IMR-90 (cell line): Measurements from ENCODE around the gene TRAF4. TPM values are rescaled to one million over a fixed set of nuclear protein-coding genes. Genes with fewer than 3 reads are reported as not detected.

Experiments used
- ATAC-seq: fragments of 200-7000 bp; cut with Tn5 transposase; 2 replicates; pipeline ENCODE4 v1.9.1; 2020; ENCODE audit warnings: low read depth, mild to moderate bottlenecking, moderate library complexity
- BruUV-seq: library from RNA; stranded (reverse); fragments of 400-500 nt; replicated peaks from 2 replicates; lab custom pipeline; 2021; lab: Mats Ljungman, UMichigan
- CTCF ChIA-PET: fragments of 300-600 bp; formaldehyde crosslinking; extraction: SDS; loops from one replicate; lab custom pipeline; 2021; ENCODE audit warnings: antibody characterized with exemption; lab: Yijun Ruan, JAX
- POLR2A ChIA-PET: fragments of 300-600 bp; sonication (Branson Sonifier 250); formaldehyde crosslinking; loops from one replicate; lab custom pipeline; 2022; ENCODE audit warnings: antibody characterized with exemption; ENCODE audit not compliant: unreplicated experiment; lab: Charles Lee
- DNase-seq: peaks from one replicate; pipeline ENCODE4 v3.0.0; 2013
- H2AFZ ChIP-seq: replicated peaks from 2 replicates; pipeline ENCODE3; 2013; ENCODE audit warnings: low read length, mild to moderate bottlenecking; ENCODE audit not compliant: poor library complexity
- H2AK5ac ChIP-seq: 2 replicates; pipeline ENCODE4 v1.6.1; 2013; ENCODE audit warnings: low read depth, low read length, inconsistent platforms
- H2AK9ac ChIP-seq: replicated peaks from 2 replicates; pipeline ENCODE3; 2013; ENCODE audit warnings: mild to moderate bottlenecking, low read depth, low read length, moderate library complexity; ENCODE audit not compliant: poor library complexity
- H2BK120ac ChIP-seq: 2 replicates; pipeline ENCODE4 v1.6.1; 2013; ENCODE audit warnings: low read depth, low read length, inconsistent platforms
- H2BK15ac ChIP-seq: 3 replicates; pipeline ENCODE4 v1.6.1; 2013; ENCODE audit warnings: low read depth, low read length, inconsistent platforms
- H2BK20ac ChIP-seq: 2 replicates; pipeline ENCODE4 v1.6.1; 2013; ENCODE audit warnings: low read depth, mild to moderate bottlenecking, inconsistent platforms, low read length, moderate library complexity
- H2BK5ac ChIP-seq: 2 replicates; pipeline ENCODE4 v1.6.1; 2013; ENCODE audit warnings: mild to moderate bottlenecking, low read depth, low read length, inconsistent platforms; ENCODE audit not compliant: poor library complexity, severe bottlenecking
- H3K14ac ChIP-seq: replicated peaks from 2 replicates; pipeline ENCODE4 v1.6.1; 2013; ENCODE audit warnings: low read depth, low read length, inconsistent platforms
- H3K18ac ChIP-seq: 2 replicates; pipeline ENCODE4 v1.6.1; 2013; ENCODE audit warnings: low read depth, low read length, control low read depth
- H3K23ac ChIP-seq: 2 replicates; pipeline ENCODE4 v1.6.1; 2013; ENCODE audit warnings: low read depth, low read length, inconsistent platforms
- H3K27ac ChIP-seq: 2 replicates; pipeline ENCODE4 v1.5.1; 2013; ENCODE audit warnings: mild to moderate bottlenecking, control low read depth, low read length; ENCODE audit not compliant: insufficient read depth
- H3K27me3 ChIP-seq: 2 replicates; pipeline ENCODE4 v1.6.1; 2013; ENCODE audit warnings: low read length; ENCODE audit not compliant: control insufficient read depth, insufficient read depth
- H3K36me3 ChIP-seq: 2 replicates; pipeline ENCODE4 v1.6.1; 2013; ENCODE audit warnings: low read length, mixed read lengths; ENCODE audit not compliant: control insufficient read depth, insufficient read depth
- H3K4ac ChIP-seq: 2 replicates; pipeline ENCODE4 v1.6.1; 2013; ENCODE audit warnings: low read depth, low read length, inconsistent platforms
- H3K4me1 ChIP-seq: 2 replicates; pipeline ENCODE4 v1.6.1; 2013; ENCODE audit warnings: low read length, mixed read lengths; ENCODE audit not compliant: control insufficient read depth, insufficient read depth
- H3K4me2 ChIP-seq: 2 replicates; pipeline ENCODE4 v1.6.1; 2013; ENCODE audit warnings: low read depth, mild to moderate bottlenecking, control low read depth, low read length, moderate library complexity
- H3K4me3 ChIP-seq: 2 replicates; pipeline ENCODE4 v1.5.1; 2013; ENCODE audit warnings: low read depth, mild to moderate bottlenecking, control low read depth, low read length, moderate library complexity; ENCODE audit not compliant: insufficient read depth
- H3K56ac ChIP-seq: 2 replicates; pipeline ENCODE4 v1.6.1; 2013; ENCODE audit warnings: low read length, inconsistent platforms; ENCODE audit not compliant: insufficient read depth; ENCODE audit errors: extremely low read depth
- H3K79me1 ChIP-seq, 2 experiments: 2 replicates each; pipeline ENCODE4 v1.6.1; 2013; ENCODE audit warnings: low read length in 2 of 2, inconsistent platforms in 1 of 2, low read depth in 1 of 2
- H3K9ac ChIP-seq: 2 replicates; pipeline ENCODE4 v1.6.1; 2013; ENCODE audit warnings: low read depth, low read length, control low read depth
- H3K9me1 ChIP-seq: 2 replicates; pipeline ENCODE4 v1.6.1; 2013; ENCODE audit warnings: low read length, inconsistent platforms; ENCODE audit not compliant: insufficient read depth
- H3K9me3 ChIP-seq: 2 replicates; pipeline ENCODE4 v1.6.1; 2013; ENCODE audit warnings: low read length; ENCODE audit not compliant: control insufficient read depth, insufficient read depth
- H4K20me1 ChIP-seq: 2 replicates; pipeline ENCODE4 v1.6.1; 2013; ENCODE audit warnings: low read length, inconsistent platforms; ENCODE audit not compliant: insufficient read depth
- H4K5ac ChIP-seq: 2 replicates; pipeline ENCODE4 v1.6.1; 2013; ENCODE audit warnings: mild to moderate bottlenecking, low read depth, low read length, control low read depth
- H4K8ac ChIP-seq, 2 experiments: 2 replicates each; pipeline ENCODE4 v1.6.1; 2013; ENCODE audit warnings: low read depth in 2 of 2, low read length in 2 of 2, control low read depth in 1 of 2, inconsistent platforms in 1 of 2
- H4K91ac ChIP-seq: 2 replicates; pipeline ENCODE4 v1.6.1; 2013; ENCODE audit warnings: low read depth, low read length, inconsistent platforms; ENCODE audit not compliant: insufficient read depth
- FOS ChIP-seq: fragments of 150-350 bp; IDR thresholded peaks from 2 replicates; pipeline ENCODE4 v1.6.1; 2016; ENCODE audit warnings: low read depth, low read length
- MAFK ChIP-seq: IDR thresholded peaks from 2 replicates; pipeline ENCODE4 v1.6.1; 2012; ENCODE audit warnings: low read depth, low read length, improper control_type of control experiment
- POLR2A ChIP-seq: IDR thresholded peaks from 2 replicates; pipeline ENCODE4 v1.6.1; 2012; ENCODE audit warnings: mild to moderate bottlenecking, low read depth, low read length
- RFX5 ChIP-seq: IDR thresholded peaks from 2 replicates; pipeline ENCODE4 v1.8.0; 2012; ENCODE audit warnings: low read depth, mild to moderate bottlenecking, low read length, moderate library complexity
- SMC3 ChIP-seq: fragments of 150-350 bp; IDR thresholded peaks from 2 replicates; pipeline ENCODE4 v1.6.1; 2016; ENCODE audit warnings: low read depth, mild to moderate bottlenecking, antibody characterized with exemption, low read length, moderate library complexity
- WGBS, 2 experiments: methylation state at CpG; one replicate each; pipeline versions ENCODE4 v1.1.5 to v1.1.7; 2013; ENCODE audit warnings: missing lambda C conversion rate in 2 of 2; ENCODE audit not compliant: insufficient read length in 1 of 2; ENCODE audit errors: extremely low coverage in 2 of 2; 5-methylcytosine and 5-hydroxymethylcytosine counted together
- dilution Hi-C: fragments of 300-500 bp; cut with HindIII; formaldehyde crosslinking; loops from one replicate; pipeline ENCODE4 v1.14.3; 2018; ENCODE audit warnings: low sequenced_read_pairs; ENCODE audit not compliant: unreplicated experiment
- in situ Hi-C: fragments of 300-500 bp; cut with MboI; formaldehyde crosslinking; loops from 3 replicates; pipeline ENCODE4 v1.14.3; 2019; ENCODE audit warnings: low sequenced_read_pairs, inconsistent platforms, mixed read lengths
- intact Hi-C: fragments of 100-400 bp; cut with micrococcal nuclease; formaldehyde crosslinking; loops from 2 replicates; pipeline ENCODE4 v1.10.0; 2022
- polyA plus RNA-seq, 3 experiments: library from polyadenylated mRNA; depleted of rRNA; stranded (reverse); fragments of >200 nt; gene quantifications; 2 replicates each; pipeline ENCODE4 v1.2.3, GENCODE V29; 2012; ENCODE audit warnings: low replicate concordance in 1 of 3
- total RNA-seq: library from RNA; depleted of rRNA; stranded (reverse); fragments of >200 nt; gene quantifications from 2 replicates; pipeline ENCODE4 v1.2.3, GENCODE V29; 2012
- TF ChIP-seq, protein P1 (sequence below): fragments of 150-350 bp; IDR thresholded peaks from 2 replicates; pipeline ENCODE4 v1.6.1; 2016; ENCODE audit warnings: low read depth, mild to moderate bottlenecking, low read length, moderate library complexity, borderline replicate concordance

The TRAF4 gene
- total and polyA plus RNA-seq, 2 of the 4 experiments (the other 2 are of a cell fraction): 36.9 to 63.2 TPM

DNA sequence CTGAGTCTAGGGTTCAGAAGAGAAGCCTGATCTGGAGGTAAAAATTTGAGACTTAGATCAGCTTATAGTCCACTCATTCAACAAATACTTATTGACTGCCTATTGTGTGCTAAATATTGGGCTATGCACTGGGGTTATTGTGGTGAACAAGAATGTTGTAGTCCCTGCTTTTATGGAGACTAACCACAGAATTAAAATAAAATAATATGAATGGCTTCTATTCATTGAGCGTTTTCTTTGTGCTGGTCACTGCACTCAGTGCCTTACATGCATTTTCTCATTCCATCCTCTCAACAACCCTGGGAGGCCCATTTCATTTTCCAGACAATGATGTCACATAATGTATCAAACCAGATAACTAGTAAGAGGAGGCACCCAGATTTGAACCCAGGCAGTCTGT, 10.5 kb upstream of the TRAF4 start:
- in situ Hi-C loops (loop anchor here (10.0 kb wide), 1 partner anchor 371 kb away; no protein-coding TSS in a partner anchor), intact Hi-C loops (no loop called here), dilution Hi-C loops (no loop called here)
- Histone ChIP-seq H3K4ac (no peak overlapping the region), H2BK20ac (no peak overlapping the region), H2BK120ac (no peak overlapping the region), H3K27ac (no peak overlapping the region), H4K20me1 (no peaks in the 10 kb centered on the region; the same call in 1 of the 2 replicates), H2AFZ (no peak overlapping the region), H3K14ac (no peak overlapping the region), H4K5ac (no peak overlapping the region), H3K27me3 (no peaks in the 10 kb centered on the region), H3K79me1 (peaks cover 0 to 6% of the 10 kb centered on the region in 2 experiments; a peak in 1 of 4 replicates), H3K9me3 (no peaks in the 10 kb centered on the region), H4K8ac (no peak overlapping the region), H3K56ac (no peak overlapping the region), H3K4me3 (no peak overlapping the region), H3K36me3 (no peaks in the 10 kb centered on the region), H4K91ac (no peak overlapping the region), H3K9ac (no peak overlapping the region), H2BK15ac (no peak overlapping the region), H2BK5ac (no peak overlapping the region), H3K4me2 (no peak overlapping the region), H3K23ac (no peak overlapping the region), H3K18ac (no peak overlapping the region), H2AK5ac (no peak overlapping the region), H2AK9ac (no peak overlapping the region), H3K9me1 (no peaks in the 10 kb centered on the region), H3K4me1 (0 out of 2 replicates have a peak, but pooled peaks cover 2% of the 10 kb centered on the region)
- POLR2A ChIA-PET: no interaction called here
- CTCF ChIA-PET: no interaction called here
- ATAC-seq (no peak), DNase-seq (no peak)
- WGBS, 2 experiments: no CpG with 5 or more reads among the region's 1 CpG
- BruUV-seq: no TSS peak
- TF ChIP-seq, protein P1, sequence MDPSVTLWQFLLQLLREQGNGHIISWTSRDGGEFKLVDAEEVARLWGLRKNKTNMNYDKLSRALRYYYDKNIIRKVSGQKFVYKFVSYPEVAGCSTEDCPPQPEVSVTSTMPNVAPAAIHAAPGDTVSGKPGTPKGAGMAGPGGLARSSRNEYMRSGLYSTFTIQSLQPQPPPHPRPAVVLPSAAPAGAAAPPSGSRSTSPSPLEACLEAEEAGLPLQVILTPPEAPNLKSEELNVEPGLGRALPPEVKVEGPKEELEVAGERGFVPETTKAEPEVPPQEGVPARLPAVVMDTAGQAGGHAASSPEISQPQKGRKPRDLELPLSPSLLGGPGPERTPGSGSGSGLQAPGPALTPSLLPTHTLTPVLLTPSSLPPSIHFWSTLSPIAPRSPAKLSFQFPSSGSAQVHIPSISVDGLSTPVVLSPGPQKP: no peak
- TF ChIP-seq POLR2A (no peak), RFX5 (no peak), SMC3 (no peak), MAFK (no peak), FOS (no peak)
